GM10266 (cell line): ENCODE data around the gene OR2AP1.
"Not testable (repeated sequence)": the region's sequence is repeated elsewhere in the genome, so short reads cannot be mapped to it uniquely, and the experiment has no call there.

Source experiments
- DNase-seq: peaks from one replicate; pipeline ENCODE4 v3.0.0; 2012; ENCODE audit errors: extremely low spot score
- CTCF ChIP-seq: IDR thresholded peaks from 2 replicates; pipeline ENCODE4 v1.5.1; 2012; ENCODE audit warnings: mild to moderate bottlenecking, low read depth; ENCODE audit not compliant: control insufficient read depth, insufficient read depth; ENCODE audit errors: missing control alignments

Gene OR2AP1

GRCh38 chr12:55572168-55572567, at the start of gene OR2AP1:
Gene OR2AP1, plus strand, starts transcription at chr12:55572468. Its CDS starts 1,947 bp downstream, at chr12:55574415.
- no peak for TF ChIP-seq CTCF

GRCh38 chr12:55548235-55548634, 24.0 kb upstream of the OR2AP1 start:
- DNase-seq, result not testable (repeated sequence)

More at GRCh38 chr12:55572168-55572567, at the start of gene OR2AP1:
- DNase-seq, result no peak

- DNase-seq, result no peak
Measured at GRCh38 chr12:55548756-55549155, 23.5 kb upstream of the OR2AP1 start.

GRCh38 chr12:55549302-55549701, 23.0 kb upstream of the OR2AP1 start, which contains the start of gene OR6C4:
Gene OR6C4, plus strand, starts transcription at chr12:55549602. Its CDS starts 1,625 bp downstream, at chr12:55551227.
- DNase-seq, result no peak
- TF ChIP-seq CTCF, result no peak

More at GRCh38 chr12:55548756-55549155, 23.5 kb upstream of the OR2AP1 start:
- TF ChIP-seq CTCF, result no peak

GRCh38 chr12:55554296-55554695, 18.0 kb upstream of the OR2AP1 start:
- DNase-seq, result no peak
- TF ChIP-seq CTCF, result no peak

GRCh38 chr12:55570060-55570459, 2.2 kb upstream of the OR2AP1 start:
- not testable (repeated sequence) for DNase-seq

GRCh38 chr12:55570689-55571088, 1.6 kb upstream of the OR2AP1 start:
- not testable (repeated sequence) for DNase-seq

GRCh38 chr12:55582066-55582465, 9.8 kb downstream of the OR2AP1 start:
- DNase-seq, result no peak
- no peak for TF ChIP-seq CTCF

- no peak for DNase-seq
- no peak for TF ChIP-seq CTCF
Measured at GRCh38 chr12:55585817-55586216, 13.5 kb downstream of the OR2AP1 start.

GRCh38 chr12:55590152-55590551, 17.9 kb downstream of the OR2AP1 start:
- not testable (repeated sequence) for DNase-seq
